HL-60/S4 treated with phorbol 12-myristate 13-acetate at 8.2 ng/mL for 4 days and 3 days (cell line): ENCODE data around the gene ZNF385A.

Source experiments
- in situ Hi-C: fragments of 300-500 bp; cut with MboI; formaldehyde crosslinking; loops from 2 replicates; pipeline ENCODE4 v1.15.0; 2022; ENCODE audit warnings: low sequenced_read_pairs

The ZNF385A gene

DNA sequence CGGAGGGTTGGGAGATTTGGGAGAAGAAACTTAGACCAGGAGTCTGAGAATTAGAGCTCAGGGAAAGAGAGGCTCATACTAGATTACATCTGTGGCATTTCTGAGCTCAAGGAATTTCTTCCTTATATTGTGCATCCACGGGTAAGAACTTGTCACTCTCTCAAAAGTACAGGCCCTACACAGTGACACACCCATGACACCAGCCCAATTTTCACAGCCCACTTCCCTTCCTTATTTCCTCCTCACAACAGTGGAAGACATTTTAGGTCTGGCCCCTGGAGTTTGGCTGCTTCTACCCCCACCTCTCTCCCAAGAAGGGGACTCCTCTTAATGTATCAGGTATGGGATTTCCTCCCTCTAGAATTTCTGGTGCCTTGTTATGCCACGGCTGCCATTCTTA is 9.2 kb upstream of the ZNF385A start:
- in situ Hi-C loops = no loop called here

DNA sequence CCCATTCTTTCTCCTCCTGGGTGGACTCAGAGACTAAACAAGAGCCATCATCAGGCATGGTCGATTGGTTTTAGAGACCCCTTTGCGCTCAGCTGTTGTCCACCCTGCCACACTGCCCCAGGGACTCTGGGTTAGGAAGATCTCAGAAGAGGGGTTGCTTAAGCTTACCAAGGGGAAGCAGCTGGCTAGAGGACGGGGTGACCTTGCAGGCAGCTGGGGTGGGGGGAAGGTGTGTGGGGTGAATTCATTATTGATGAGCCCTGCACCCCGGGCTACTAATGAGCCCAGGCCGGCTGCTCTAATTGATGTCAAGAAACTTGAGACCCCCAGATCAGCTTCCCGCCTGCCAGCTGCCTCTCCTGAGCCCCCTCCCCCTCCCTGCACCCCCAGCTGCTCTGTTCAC is 8.7 kb upstream of the ZNF385A start:
- in situ Hi-C loops = no loop called here

DNA sequence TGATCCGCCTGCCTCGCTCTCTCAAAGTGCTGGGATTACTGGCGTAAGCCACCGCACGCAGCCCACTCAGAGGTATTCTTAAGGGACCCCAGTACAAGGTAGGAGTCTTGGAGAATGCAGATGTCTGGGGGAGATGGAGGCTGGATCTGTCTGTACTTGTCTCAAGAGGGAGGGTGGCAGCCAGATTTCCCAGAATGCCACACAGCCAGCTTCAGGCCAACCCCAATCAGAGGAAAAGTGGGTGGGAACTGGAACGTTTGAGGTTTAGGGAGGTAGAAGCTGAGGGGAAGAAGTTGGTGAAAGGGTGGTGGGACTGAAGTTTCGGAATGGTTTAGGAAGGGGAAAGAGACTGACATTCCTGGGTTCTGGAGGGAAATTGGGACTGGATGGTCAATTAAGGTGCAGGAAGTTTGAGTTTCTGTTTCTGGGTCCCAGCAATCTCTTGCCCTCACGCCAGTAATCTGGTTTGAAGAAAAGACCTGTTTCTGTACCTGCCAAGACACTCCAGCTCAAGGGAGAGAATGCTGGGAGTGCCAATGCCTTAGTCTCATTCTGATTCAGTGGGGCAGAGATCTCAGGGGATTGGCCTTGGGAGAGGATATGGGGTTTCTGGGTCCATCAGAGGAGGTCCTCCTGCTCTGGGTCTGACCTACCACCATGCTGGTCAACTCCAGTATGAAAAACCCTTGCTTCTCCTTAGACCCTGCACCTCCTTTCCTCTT is 8.1 kb upstream of the ZNF385A start:
- in situ Hi-C loops = no loop called here

DNA sequence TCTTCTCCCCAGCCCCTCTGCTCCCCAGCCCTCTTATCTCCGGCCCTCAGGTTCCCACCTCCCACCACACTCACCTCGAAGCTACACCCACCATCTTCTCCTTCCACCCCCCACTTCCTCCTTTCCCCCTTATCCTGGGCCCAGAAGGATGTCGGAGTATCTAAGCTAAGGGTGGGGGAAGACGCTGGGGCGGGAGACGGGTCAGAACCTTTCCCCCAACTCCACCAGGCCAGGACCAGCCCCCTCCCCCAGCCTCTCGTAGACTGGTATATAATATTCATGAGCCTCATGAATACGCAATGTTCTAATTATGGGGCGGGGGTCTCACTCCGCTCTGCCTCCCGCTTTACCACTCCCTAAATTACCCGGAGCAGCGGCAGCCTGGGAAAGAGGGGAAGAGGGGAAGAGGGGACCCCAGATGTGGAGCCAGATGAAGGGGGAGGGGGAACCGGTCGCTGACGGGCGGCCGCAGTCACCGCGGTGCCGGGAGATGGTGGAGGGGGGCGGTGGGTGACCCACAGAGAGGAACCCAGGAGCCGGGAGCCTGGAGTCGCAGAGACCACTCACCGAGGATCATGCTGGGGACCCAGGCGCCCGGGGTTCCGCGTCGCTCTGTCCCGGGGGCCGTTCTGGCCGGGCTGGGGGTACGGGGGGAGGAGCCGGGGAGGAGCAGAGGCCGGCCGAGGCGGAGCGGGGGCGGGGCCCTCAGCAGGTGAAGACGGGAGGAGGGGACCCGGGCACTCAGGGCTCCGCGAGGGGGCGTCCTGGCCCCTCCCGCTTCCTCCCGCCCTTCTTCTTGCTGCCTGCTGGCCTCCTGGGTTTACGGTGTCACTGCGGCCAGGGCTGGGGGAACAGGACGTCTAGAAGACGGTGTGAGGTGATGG is 6.4 kb upstream of the ZNF385A start:
- in situ Hi-C loops = no loop called here

DNA sequence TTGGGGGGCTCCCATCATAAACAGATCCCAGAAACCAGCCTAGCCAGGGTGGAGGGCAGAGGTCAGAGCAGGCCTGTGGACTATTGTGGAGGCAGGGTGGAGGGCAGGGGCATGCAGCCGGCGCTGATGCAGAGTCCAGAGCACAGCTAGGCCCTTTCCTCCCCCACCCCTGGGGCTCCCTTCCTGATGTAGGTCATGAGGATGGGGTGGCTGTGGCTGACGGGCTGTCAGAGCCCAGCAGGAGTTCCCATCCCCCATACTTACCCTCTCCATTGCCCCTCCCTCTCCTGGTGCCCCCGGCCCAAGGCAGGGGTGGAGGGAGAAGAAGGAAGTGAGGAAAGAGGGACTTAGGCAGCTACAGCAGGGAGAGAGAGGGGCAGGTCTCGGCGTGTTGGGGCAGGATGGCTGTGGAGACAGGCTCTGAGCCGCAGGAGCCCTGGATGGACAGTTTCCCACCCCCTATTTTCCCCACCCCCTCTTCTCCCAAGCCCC is 5.7 kb upstream of the ZNF385A start:
- in situ Hi-C loops = no loop called here

DNA sequence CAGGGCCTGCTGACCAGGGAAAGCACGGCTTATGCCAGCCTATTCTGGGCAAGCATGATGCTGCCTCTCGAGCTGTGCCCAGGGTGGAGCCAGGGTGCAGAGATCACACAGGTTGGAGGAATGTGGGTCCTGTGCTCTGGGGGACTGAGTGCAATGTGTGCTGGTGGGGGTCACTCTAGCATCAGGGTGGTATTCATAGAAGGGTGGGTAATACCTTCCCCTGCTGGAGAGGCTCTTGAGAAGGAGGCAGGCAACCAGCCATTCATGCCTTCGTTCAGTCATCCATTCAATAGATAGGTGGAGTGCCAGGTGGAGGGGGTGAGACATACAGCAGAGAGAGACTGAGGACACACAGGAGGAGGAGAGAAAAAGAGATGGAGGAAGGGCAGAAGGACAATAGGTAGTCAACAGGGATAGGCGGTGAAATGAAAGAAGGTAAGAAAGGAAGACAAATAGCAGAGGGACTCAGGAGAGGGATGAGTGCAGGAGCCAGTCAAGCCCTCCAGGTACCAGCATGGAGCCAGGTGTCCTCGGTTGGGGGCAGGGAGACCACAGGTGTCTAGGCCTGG is 5.2 kb upstream of the ZNF385A start:
- in situ Hi-C loops = no loop called here

DNA sequence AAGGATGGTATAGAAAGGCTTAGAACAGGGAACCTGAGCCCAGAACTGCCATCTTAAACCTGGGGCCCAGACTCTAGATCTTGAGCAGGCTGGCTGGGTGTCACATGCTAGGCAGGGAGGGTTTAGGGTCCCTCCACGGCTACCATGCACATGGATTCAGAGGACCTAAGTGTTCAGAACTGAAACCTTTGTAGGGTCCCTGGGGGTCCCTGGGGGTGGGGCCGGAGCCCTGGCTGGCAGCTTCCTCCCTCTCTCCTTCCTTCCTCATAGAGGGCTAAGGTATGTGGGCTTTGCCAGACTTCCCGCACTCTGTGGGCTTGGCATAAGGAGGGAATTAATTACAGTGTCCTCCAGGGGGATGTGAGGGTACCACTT is 4.6 kb upstream of the ZNF385A start:
- in situ Hi-C loops = no loop called here

DNA sequence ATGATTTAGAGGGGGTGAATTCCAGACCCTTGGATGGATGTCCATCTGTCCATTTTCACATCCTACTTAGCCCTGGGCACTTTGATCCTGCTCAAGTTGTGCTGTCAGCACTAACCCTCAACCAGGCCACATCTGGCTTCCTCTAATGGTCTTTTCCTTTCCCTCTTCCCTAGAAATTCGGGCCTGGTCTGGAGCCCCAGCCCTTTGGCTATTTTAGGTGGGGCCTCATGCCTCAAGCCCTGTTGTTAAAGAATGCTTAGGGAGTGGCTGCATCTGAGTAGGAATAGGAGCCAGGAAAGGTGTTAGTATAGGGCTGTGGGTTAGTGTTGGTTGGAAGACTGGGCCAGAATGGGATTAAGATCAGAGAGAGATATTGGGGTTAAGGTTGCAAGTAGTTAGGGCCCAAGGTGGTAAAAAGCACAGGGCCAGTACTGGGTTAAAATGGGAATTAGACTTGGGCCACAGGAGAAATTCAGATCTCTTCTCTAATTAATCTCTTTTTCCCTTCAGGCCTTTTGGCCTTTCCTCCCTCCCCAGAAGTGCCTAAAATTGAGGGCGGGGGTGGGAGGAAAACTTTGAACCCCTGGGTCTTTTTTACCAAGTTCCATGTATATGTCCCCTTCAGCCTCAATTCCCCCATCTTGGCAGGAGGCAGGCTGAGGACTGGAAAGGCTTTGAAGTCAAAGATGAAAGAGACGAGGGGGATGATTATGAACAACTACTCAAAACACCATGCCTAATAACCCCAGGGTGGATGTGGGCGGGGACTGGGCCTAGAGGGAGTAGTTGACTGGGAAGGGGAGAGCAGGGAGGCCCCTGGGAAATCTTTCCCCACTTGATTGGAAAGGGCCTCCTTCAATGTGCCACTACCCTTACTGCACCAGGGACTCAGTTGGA is 4.0 kb upstream of the ZNF385A start:
- in situ Hi-C loops = no loop called here

DNA sequence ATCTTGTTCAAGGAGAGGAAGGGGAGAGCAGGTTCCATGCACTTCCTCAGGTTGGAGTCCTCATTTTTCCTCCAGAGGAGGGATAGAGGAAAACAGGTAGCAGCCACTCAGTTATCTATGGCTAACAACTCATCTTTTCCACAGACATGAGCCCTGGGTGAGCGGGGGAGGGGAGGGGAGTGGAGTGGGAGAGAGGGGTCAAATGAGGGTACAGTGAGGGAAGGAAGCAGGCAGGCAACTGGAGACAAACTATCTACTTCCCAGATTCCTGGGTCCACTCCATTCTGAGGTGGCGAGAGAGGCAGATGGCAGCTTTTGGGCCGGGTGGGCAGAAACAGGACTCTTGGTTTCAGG is 2.6 kb upstream of the ZNF385A start:
- in situ Hi-C loops = no loop called here

DNA sequence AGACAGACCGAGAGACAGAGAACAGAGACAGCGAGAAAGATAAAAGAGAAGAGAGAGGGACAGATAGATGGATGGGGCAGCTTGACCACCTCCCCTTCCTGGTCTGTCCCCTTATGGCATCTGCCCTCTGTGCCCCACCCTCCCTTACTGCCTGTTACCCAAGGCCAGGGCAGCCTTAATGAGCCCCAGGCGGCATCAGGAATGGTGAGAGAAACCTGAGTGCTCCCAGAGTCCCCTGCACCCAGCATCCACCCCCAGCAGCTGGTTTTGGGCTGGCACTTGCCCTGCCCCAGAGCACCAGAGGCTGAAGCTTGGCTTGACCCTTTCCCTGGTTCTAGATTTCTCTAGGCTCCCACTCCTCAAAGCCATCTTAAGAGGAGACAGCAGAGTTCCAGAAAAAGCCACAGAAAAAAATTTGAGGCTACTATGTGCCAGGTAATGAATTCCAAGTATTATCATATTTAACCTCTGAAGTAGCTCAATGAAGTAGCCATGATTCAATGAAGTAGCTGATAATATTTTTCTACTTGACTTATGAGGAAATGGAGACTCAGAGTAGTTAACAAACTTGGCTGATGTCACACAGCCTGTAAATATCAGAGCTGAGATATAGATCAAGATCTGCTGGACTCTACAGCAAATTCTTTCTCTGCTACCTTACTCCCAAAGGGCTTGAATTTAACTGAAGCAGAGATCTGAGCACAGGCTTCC is 2.0 kb upstream of the ZNF385A start:
- in situ Hi-C loops = no loop called here

DNA sequence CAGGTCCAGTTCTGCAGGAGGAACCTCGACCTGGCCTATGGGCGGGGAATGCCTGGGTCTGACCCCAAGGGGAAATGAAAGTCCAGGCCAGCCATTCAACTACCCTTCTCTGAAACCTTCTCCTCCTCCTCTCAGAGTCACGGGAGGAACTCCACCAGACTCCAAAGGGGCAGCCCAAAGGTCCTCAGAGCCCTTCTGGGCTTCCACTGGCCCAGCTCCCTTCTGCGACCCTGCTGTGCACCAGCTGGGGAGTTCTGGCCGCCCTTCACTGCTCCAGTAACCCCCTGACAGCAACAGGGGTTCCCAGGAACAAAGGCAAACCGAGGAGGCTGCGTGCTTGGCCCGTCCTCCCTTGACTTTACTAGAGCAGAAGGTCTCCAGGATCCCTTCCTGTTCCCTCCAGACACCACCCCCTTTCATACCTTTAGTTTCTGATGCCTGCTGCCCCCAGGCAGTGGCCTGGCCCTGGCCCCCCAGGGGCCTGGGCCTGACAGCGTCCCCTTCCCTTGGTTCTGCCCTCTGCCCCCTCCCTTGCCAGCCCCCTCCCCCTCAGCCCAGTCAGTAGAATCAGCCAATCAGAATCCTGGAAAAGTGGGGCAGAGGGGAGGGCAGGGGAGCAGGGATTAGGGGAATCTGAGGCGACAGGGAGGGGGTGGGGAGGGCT is 850 bp upstream of the ZNF385A start:
- in situ Hi-C loops = no loop called here

DNA sequence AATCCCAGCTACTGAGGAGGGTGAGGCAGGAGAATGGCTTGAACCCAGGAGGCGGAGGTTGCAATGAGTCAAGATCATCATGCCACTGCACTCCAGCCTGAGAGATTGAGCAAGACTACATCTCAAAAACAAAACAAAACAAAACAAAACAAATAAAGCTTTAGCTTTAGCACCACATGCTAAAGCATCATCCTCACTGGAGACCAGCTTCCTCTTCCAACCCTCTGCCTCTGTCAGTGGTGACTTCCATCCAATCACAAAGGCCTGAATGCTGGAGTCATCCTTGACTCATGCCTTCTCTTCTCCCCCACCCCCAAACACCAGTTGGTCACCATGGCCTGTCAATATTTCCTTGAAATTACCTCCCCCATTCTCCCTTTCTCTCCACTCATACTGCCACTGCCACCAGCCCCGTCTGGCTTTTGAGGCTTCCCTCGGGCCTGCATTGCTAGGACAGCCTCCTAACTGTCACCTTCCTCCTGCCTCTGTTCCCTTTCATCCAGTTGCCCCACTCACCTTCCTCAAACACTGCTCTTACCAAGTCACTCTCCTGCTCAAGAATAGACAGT is 1.4 kb downstream of the ZNF385A start:
- in situ Hi-C loops = no loop called here

DNA sequence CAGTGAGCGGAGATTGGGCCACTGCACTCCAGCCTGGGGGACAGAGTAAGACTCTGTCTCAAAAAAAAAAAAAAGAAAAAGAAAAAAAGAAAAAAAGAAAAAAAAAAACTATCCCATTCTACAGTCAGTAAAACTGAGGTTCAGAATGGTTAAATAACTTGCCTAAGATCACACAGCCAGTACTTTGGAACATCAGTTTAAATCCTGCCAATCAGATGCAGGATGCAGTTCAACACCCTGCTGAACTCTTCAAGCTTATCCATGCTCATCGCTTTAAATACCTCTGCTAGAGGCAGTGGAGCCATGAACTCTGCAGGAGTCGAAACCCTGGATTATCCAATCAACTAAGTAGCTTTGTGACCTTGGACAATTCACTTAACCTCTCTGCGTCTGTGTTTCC is 3.4 kb downstream of the ZNF385A start:
- in situ Hi-C loops = no loop called here

DNA sequence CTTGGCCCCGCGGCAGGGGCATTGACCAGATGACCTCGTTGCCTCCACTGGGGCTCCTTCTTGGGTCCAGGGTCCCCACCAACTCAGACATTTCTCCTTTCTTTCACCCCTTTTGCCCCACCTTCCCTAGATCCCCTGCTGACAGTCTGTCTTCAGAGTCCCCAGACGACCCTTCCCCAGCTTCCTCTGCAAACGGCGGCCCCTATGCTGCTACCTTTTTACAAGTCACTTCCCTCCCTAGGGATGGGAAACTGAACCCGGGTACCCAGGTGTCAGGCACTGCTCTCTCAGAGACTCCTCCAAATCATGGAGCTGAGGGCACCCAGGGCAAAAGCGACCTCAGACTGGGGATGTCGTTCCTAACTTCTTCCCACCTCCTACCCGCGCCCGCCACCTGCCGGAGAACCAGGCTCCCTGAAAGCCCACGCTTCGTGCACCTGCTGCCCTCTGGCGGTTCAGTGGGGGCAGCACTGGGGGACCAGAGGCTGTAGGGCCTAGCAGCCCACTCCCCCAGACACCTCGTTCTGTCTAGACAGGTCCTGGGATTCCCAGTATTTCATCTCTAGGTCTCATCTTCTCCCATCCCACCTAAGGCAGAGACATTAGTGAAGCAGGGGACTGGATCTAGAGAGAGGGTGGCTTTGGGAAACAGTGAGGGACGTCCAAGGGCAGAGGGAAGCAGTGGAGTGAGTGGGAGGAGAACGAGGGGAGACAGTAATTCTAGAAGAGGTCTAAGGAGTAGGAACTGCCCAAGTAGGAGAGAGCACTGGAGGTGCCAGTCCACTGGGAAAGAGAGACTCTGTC is 4.9 kb downstream of the ZNF385A start:
- in situ Hi-C loops = no loop called here

DNA sequence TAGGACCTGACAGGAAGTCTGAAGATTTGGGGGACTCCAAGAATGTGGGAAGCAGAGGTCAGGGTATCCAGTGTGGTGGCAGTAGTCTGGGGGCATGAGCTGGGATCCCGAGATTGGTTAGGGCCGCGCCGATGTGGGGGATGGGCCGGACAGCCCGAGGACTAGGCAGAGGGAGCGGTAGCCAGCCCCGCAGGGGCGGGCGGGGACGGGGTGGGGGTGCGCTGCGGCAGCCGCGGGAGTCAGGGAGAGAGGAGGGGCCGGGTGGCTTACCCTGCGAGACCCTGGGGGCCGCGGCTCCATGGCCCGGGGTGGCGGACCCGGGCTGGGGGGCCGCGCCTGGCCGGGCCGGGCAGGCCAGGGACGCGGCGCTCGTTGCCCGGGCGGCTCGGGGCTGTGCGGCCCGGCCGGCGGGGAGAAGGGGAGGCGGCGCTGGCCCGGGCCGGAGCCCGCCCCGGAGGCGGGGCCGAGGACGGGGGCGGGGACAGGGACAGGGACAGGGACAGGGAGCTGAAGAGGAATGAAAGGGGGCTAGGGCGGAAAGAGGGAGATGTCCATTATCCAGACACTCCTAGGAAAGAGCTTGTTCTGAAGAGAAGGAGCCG is 5.6 kb downstream of the ZNF385A start:
- in situ Hi-C loops = no loop called here

DNA sequence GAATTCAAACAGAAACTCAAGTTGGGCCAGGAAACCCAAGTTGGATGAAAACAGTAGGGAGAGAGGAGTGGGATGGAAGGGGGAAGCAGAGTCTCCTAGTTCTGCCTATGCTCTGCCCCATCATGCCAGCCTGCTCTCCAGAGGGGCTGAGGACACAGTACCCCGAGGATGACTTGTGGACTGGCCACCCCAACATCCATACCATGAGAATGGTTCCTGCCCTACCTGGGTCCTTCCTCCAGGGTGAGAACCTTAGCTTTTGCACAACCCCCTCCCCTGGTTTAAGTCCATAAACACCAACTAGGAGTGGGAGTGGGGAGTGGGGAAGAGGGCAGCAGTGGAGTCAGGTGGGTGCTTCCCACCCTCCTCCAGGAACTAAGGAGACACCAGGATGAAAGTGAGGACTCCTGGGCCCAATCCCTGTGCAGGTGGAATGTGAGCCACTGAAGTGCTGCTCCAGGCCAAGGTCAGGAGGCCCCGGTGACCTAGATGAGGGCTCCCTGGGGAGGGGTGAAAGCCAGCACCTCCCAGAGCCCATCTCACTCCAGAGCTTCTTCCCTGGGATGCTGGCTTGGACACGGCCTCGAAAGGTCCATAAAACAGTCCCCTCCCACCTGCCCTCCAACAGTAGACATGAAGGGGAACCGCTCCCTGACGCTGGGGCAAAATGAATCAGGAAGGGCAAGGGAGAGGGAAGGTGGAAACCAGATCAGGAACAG is 6.6 kb downstream of the ZNF385A start:
- in situ Hi-C loops = no loop called here

DNA sequence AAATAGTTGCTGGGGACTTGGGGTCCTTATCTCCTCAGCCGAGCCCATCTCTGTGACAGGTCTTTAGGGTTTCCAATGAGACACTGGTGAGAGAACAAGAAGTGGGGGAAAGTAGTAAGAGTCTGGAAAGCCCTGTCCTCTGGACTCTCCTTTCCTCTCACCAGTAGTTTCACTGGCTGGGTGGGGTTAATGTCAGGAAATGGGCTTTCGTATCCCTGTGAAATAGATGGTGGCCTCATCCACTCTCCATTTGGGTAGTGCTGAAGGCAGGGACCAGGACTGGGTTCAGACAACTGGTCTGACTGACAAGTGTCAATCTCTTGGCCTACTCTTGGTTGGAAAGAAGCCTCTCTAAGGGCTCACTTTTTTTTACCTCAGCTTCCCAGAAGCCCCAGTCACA is 7.5 kb downstream of the ZNF385A start:
- in situ Hi-C loops = no loop called here

DNA sequence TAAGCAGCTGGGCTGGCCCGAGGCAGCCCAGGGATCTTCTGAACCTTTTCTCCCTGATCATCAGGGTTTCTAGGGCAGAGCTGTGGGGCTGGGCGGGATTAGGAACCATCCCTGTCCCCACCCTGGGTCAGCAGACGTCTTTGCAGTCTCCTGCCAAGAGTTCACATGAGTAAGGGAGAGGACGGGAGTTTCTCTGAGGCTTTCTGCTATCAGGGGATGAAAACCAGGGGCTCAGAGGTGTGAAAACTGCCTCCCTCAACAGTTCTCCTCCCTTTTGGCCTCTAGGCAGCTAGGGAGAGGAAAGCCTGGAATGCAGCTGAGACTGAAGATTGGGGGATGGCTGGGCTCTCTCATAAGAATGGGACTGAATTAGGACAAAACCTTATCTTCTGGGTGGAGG is 7.9 kb downstream of the ZNF385A start:
- in situ Hi-C loops = no loop called here
